Central memory CD4-positive, alpha-beta T cell (primary cell): ENCODE results near the gene TEPSIN.

ENCODE experiments used
- DNase-seq: peaks from one replicate; pipeline ENCODE4 v3.0.0; 2022

Gene TEPSIN

DNA sequence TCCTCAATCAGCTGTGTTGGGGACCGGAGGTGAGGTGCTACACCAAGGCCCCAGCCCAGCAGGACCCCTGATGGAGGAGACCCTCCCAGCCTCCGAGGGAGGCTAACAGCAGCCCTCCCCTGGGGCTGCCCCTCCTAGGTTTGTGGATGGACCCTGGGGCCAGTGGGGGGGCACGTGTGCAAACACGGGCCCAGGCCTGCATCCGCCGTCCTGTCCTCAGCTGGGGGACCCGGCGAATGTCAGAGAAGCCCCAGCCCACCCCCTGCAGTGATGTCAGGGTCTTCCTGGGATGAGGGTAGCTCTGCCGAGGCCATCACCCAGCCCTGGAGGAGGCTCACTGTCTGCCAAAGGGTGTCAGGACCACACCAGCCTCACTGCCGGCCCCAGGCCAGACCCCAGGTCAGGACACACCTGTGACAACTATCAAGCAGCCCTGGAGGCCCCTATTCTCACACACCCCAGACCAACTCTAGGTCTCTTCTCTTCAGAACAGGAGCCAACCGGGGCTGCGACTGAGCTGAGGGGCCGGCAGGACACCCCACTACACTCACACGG lies 42.8 kb downstream of the TEPSIN start:
- DNase-seq: no peak

GRCh38 chr17:81194941-81195901 lies 43.6 kb downstream of the TEPSIN start:
- no peak for DNase-seq

- no peak for DNase-seq
These were observed 44.6 kb downstream of the TEPSIN start for GRCh38 chr17:81194225-81194760.

DNA sequence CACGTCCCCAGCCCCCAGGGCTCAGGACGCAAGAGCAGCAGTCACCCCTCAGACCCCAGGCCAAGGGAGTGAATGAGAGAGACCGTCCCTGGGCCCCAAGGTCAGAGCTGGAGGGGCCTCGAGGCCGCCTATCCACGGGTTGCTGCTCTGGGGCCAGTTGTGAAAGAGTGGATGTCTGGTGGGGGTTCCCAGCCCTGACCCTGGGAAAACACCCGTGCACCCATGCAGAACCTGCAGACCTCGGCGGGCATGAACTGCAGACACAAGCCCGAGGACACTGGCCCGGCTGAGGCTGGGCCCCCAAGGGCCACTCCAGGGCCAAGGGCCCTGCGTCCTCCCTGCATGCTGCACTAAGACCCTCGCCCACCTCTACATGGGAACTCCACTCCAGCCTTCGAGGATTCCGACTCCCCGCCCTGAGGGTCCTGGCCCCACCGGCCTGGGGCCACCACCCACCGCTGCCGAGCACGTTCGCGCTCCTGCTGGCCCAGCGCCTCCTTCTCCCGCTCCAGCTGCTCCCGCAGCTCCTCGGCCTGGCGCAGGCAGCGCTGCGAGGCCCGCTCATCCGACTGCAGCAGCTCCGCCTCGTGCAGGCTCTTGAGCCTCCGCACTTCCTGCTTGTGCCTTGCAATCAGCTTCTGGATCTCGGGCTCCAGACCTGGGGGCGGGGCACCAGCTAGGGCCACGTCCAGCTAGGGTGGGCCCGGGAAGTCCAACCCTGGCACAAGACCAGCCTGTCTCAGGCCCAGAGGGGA lies 45.2 kb downstream of the TEPSIN start:
- DNase-seq: no peak

DNA sequence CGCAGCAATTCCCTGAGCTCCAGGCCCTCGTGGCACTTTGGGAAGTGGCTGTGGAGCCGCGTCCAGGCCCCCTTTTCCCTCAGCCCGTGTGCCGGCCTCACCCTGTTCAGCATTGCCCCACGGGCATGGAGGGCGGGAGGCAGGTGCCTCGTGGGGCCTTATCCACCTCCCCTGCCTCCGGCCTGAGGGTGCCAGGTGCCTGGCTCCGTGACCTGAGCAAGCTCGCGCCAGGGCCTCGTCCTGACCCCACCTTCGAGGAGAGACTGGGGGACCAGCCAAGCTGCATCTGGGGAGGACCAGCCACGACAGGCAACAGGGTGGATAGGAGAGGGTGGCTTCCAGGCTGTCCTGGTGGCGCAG lies 45.8 kb downstream of the TEPSIN start:
- DNase-seq: no peak

GRCh38 chr17:81192386-81193050 lies 46.3 kb downstream of the TEPSIN start:
- DNase-seq: no peak

DNA sequence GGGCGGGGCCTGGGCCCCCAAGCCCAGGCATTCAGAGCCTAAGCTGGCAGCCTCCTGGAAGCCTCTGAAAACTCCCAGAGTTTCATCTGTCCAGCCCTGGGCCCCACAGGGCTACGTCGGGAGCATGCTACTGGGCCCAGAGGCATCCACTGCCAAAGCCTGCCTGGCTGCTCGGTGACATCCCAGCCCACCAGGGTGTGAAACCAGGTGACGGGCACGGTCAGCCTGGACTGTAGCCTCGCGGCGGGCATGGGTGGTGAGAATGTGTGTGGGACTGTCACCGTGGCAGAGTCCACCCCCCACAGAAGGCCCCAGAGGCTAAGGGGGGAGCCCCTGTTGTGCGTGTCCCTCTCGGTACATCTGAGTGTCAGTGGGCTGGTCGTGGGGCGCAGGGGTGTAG lies 47.2 kb downstream of the TEPSIN start:
- no peak for DNase-seq

DNA sequence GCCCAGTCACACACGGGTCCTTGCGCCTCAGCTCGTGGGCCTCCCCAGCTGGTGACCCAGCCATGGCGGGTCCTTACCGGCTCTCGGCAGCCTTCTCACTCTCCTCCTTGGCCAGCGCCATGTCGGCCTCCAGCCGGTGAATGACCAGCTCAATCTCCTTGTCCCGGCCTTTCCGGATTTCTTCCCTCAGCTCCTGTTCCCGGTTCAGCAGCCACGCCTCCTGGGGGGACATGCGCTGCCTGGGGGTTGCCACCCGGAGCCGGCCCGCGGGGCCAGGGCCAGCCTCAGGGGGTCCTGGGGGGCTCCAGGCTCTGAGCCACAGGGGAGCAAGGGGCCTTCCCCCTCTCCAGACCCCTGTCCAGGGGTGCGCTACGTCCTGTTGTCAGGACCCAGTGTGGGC lies 47.7 kb downstream of the TEPSIN start:
- no peak for DNase-seq

DNA sequence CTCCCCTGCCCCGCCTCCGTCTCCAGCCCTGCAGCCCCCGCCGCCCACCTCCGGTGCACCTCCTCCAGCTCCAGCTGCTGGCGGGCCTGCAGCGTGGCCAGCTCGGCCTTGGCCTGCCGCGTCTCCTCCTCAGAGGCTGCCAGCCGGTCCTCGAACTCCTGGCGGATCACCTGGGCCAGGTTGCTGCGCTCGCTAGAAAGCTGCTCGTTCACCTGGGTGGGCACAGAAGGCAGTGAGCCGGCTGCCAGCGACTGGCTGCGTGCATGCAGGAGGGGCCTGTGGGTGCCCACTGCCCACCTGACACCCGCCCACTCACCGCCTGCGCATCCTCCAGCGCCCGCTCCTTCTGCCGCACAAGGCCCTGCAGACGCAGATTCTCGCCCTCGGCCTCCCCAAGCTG lies 48.3 kb downstream of the TEPSIN start:
- no peak for DNase-seq

GRCh38 chr17:81189670-81190530 lies 49.0 kb downstream of the TEPSIN start:
- DNase-seq: no peak

DNA sequence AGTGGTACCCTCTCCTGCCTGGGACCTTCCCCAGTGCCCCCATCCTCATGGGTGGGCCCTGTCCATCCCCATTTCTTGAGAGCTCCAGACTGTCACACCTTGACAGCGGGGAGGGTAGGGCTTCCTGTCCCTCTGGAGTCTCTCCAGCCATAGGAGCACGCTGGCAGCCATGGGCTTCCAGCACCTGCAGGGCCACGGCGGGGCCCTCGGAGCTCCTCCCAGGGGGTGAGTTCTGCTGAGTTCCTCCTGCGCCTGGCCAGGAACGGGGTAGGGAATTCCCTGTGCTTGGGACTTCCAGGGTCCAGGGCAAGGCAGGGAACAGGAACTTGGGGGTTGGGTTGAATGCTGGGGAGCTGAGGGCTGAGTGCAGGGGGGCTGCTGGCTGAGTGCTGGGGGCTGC lies 49.8 kb downstream of the TEPSIN start:
- DNase-seq: no peak

- DNase-seq: no peak
These were observed 50.4 kb downstream of the TEPSIN start for GRCh38 chr17:81188491-81188840.

DNA sequence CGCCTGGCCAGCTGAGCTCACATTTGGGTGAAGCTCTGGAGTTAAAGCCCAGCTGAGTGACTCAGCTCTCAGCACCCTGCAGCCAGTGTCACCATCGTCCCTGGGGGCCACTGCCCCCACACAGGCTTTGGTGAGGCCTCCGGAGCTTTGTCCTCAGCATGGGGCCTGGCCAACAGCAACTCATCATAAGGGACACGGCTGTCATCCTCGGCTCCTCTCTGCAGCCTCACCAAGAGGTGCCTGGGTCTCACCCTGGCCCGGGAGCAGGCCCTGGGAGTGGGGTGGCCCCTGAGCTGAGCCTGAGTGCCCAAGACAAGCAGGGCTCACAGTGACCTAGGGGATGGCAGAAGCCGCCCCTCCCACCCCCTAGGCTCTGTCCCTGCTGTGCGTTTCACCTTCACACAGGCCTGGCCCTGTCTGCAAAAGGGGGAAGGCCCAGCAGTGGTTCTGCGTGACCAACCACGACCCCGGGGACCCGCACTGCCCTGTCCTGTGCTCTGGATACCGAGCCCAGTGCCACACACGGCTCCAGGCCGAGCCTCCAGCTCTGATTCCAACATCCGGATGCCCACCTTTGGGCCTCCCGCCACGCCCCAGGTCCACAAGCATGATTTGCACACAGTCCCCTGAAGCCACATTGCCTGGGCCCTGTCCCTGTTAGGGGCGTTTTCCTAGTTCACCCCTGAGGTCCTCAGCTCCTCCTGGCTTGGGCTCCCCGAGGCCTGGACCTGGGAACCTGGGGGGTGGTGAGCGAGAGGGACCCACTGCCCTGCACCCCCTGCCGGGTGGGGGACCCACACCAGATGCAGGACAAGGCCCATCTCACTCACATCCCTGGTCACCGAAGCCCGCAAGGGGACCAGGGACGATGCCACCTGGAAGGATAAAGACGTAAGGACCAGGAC lies 51.0 kb downstream of the TEPSIN start:
- no peak for DNase-seq

- DNase-seq: no peak
These were observed 51.7 kb downstream of the TEPSIN start for GRCh38 chr17:81187120-81187519.

- no peak for DNase-seq
These were observed 52.7 kb downstream of the TEPSIN start for GRCh38 chr17:81186203-81186602.

DNA sequence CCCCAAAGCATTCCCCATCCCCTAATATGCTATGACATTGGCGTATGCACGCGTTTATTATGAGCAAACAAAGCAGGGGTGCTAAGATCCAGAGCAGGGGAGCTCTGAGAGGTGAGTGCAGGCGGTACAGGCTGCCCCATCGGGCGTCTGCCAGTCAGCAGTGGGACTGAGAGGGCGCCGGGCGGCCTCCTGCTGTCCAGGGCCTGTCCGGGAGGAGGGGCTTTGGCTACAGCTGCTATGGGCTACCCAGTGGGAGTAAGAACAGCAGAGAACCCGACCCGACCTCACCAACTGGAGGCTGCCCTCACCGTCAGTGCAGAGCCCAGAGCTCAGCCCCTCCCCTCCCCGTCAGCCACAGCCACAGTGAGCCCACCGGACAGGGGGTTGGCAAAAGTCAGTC lies 54.3 kb downstream of the TEPSIN start:
- no peak for DNase-seq

DNA sequence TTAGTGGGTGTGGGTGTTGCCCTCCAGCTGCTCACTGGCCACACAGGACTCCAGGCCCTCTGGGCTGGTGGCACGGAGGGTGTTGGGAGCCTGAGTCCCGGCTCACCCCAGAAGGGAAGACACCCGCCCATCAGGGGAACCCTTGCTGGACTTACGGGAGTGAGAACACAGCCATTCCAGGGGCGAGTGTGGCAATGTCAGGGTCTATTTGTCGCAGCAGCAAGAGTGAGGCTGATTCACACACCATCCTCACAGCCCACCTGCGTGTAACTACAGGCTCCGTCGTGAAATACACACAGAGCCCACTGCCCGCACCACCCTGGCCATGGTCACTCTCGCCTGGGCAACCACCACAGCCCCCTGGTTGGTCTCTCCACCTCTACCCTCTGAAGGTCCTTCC lies 55.0 kb downstream of the TEPSIN start:
- DNase-seq: no peak

DNA sequence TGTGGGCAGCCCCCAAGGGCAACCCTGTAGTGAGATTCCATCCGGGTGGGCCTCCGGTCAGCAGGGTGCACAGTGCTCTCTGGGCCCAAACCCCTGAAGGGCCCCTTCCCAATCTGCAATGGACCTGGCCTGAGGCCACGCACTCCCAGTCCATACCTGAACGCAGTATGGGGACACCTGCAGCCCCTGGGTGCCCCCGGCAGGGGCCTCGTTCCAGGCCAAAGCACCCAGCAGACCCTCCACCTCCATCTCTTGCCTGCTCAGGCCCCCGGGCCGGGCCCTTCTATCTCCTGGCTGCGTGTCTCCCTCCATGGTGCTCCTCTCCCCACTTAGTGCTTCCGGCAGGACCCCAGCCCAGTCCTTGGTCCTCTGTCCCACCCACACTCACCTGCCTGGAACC lies 55.5 kb downstream of the TEPSIN start:
- no peak for DNase-seq

GRCh38 chr17:81182596-81182995 lies 56.3 kb downstream of the TEPSIN start:
- no peak for DNase-seq

DNA sequence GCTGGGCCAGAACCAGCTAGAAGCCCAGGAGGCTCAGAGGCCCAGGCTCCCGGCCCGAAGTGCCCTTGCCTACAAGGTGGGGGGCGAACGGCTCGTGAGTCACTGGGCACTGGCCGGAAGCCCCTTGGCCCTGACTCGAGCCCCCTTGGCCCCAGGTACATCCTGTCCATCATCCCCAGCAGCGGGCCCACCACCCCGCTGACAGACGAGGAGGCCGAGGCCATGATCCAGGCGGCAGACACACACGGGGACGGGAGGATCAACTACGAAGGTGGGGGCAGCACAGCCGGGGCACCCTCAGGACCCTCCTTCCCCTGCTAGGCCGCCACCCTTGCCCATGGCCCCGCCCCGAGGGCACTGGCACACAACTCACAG lies 57.1 kb downstream of the TEPSIN start:
- DNase-seq: no peak
